Endothelial cell (in vitro differentiated cells): Measurements from ENCODE around the gene TLDC2. TPM values are rescaled to one million over a fixed set of nuclear protein-coding genes. Genes with fewer than 3 reads are reported as not detected.

Experiments used
- DNase-seq: peaks from one replicate; pipeline ENCODE4 v3.0.0; 2021; ENCODE audit warnings: low spot score
- H3K27ac Mint-ChIP-seq: one replicate; pipeline ENCODE4 v1.8.0; 2021; ENCODE audit warnings: mixed read lengths, inconsistent platforms; ENCODE audit not compliant: unreplicated experiment
- H3K27me3 Mint-ChIP-seq: one replicate; pipeline ENCODE4 v1.8.0; 2021; ENCODE audit warnings: mild to moderate bottlenecking, moderate library complexity, mixed read lengths, inconsistent platforms; ENCODE audit not compliant: unreplicated experiment
- H3K36me3 Mint-ChIP-seq: one replicate; pipeline ENCODE4 v1.8.0; 2021; ENCODE audit warnings: mild to moderate bottlenecking, low read depth, mixed read lengths, inconsistent platforms; ENCODE audit not compliant: unreplicated experiment
- H3K4me1 Mint-ChIP-seq: one replicate; pipeline ENCODE4 v1.8.0; 2021; ENCODE audit warnings: mild to moderate bottlenecking, mixed read lengths, inconsistent platforms; ENCODE audit not compliant: unreplicated experiment
- H3K4me3 Mint-ChIP-seq: one replicate; pipeline ENCODE4 v1.8.0; 2021; ENCODE audit warnings: mild to moderate bottlenecking, mixed read lengths, inconsistent platforms; ENCODE audit not compliant: unreplicated experiment
- H3K9me3 Mint-ChIP-seq: one replicate; pipeline ENCODE4 v1.8.0; 2021; ENCODE audit warnings: mixed read lengths, inconsistent platforms; ENCODE audit not compliant: unreplicated experiment
- total RNA-seq: library from RNA; stranded (reverse); fragmentation: NEBNext Ultra II Directional; extraction: Animal tissue kit (Norgen Biotek cat#: 25700); gene quantifications from one replicate; pipeline ENCODE4 v1.2.1, GENCODE V29; 2021; ENCODE audit not compliant: unreplicated experiment
- TF ChIP-seq, protein P1 (sequence below): fragments of 200-600 bp; sonication (generic); IDR thresholded peaks from one replicate; pipeline ENCODE4 v1.5.0; 2021; ENCODE audit warnings: antibody characterized with exemption; ENCODE audit not compliant: unreplicated experiment

The TLDC2 gene
- total RNA-seq, 1 donor from 2014 or later = not detected

DNA sequence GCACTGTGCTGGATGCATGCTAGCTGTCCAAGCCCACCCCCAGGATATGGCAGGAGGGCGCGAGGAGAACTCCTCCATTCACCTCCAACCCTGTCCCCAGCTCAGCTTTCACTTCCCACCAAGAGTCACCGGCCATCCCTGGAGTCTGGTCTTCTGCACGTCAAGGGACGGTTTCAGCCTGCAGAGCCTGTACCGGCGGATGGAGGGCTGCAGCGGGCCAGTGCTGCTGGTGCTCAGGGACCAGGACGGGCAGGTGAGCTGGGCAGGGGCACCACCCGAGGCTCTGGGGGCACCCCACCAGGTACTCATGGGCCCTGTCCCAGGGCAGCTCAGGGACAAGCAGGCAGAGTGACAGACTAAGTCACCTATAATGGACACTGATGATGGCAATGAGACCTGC lies 3.0 kb downstream of the TLDC2 start:
- Mint-ChIP-seq H3K4me1 (peaks cover 3% of the 10 kb centered on the region), H3K36me3 (peaks cover 3% of the 10 kb centered on the region), H3K4me3 (no peak overlapping the region), H3K27me3 (peaks cover 2% of the 10 kb centered on the region), H3K27ac (no peak overlapping the region), H3K9me3 (no peaks in the 10 kb centered on the region)
- DNase-seq = no peak
- TF ChIP-seq, protein P1, sequence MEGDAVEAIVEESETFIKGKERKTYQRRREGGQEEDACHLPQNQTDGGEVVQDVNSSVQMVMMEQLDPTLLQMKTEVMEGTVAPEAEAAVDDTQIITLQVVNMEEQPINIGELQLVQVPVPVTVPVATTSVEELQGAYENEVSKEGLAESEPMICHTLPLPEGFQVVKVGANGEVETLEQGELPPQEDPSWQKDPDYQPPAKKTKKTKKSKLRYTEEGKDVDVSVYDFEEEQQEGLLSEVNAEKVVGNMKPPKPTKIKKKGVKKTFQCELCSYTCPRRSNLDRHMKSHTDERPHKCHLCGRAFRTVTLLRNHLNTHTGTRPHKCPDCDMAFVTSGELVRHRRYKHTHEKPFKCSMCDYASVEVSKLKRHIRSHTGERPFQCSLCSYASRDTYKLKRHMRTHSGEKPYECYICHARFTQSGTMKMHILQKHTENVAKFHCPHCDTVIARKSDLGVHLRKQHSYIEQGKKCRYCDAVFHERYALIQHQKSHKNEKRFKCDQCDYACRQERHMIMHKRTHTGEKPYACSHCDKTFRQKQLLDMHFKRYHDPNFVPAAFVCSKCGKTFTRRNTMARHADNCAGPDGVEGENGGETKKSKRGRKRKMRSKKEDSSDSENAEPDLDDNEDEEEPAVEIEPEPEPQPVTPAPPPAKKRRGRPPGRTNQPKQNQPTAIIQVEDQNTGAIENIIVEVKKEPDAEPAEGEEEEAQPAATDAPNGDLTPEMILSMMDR = no peak

DNA sequence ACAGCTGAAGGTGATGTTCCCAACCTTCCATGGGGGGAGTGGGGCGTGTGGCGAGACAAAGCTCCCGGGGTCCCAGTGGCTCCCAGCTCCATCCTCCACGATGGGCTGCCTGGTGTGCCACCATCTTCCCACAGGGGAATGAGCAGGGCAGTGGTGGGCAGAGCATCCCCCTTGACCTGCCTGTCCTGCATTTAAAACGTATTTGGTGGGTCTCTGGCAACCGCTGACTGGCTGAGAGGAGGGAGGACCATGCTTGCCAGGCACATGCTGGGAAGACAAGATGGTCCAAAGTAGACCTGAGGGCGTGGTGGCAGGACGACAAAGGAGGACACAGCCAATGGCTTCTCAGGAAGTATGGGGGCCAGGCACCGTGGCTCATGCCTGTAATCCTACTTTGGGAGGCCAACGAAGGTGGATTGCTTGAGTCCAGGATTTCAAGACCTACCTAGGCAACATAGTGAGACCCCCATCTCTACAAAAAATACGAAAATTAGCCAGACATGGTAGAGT lies 4.9 kb downstream of the TLDC2 start:
- peaks cover under 1% of the 10 kb centered on the region for H3K4me1 Mint-ChIP-seq
- TF ChIP-seq, protein P1 = no peak
- H3K36me3 Mint-ChIP-seq = peaks cover 3% of the 10 kb centered on the region
- no peak overlapping the region for H3K4me3 Mint-ChIP-seq
- peaks cover 3% of the 10 kb centered on the region for H3K27me3 Mint-ChIP-seq
- no peak for DNase-seq
- no peaks in the 10 kb centered on the region for H3K9me3 Mint-ChIP-seq
- no peak overlapping the region for H3K27ac Mint-ChIP-seq

DNA sequence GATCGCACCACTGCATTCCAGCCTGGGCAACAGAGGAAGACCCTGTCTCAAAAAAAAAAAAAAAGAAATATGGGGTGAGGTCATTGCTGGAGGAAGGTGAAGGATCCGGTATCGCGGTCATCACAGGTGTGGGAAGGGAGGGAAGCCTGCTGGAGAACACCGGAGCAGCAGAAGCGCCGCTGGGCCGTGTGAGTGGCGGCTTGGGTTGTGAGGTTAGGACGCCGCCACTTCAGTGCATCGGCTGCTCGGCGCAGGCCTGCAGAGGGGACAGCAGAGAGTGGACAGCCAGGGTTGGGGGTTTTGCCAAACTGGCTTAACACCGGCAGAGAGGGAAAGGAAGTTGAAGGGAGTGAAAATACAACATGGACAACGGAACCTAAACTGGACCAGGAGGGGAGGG lies 5.4 kb downstream of the TLDC2 start:
- no peak for DNase-seq
- no peaks in the 10 kb centered on the region for H3K9me3 Mint-ChIP-seq
- peaks cover 3% of the 10 kb centered on the region for H3K36me3 Mint-ChIP-seq
- H3K27ac Mint-ChIP-seq = no peak overlapping the region
- peaks cover 4% of the 10 kb centered on the region for H3K27me3 Mint-ChIP-seq
- TF ChIP-seq, protein P1 = no peak
- no peaks in the 10 kb centered on the region for H3K4me1 Mint-ChIP-seq
- H3K4me3 Mint-ChIP-seq = no peak overlapping the region

DNA sequence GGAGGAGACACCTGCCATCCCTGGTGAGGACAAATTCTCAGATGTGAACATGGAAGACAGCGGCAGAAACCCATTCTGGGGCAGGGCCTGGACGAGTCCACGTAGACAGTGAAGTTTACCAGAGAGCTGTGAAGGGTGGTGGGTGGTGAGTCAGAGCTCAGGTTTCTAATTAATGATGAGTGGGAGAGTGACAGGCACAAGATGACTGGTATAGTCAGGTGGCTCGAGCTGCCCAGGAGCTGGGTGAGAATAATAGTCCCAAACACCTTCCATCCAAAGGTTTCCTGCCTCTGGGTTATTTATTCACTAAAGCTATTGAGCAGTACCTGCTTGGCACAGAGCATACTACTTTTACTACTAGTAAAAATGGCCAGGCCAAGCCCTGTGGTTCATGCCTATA lies 6.0 kb downstream of the TLDC2 start:
- Mint-ChIP-seq H3K4me3 (no peak overlapping the region), H3K27ac (no peak overlapping the region), H3K36me3 (peaks cover 3% of the 10 kb centered on the region), H3K4me1 (peaks cover 1% of the 10 kb centered on the region), H3K27me3 (peaks cover 4% of the 10 kb centered on the region), H3K9me3 (no peaks in the 10 kb centered on the region)
- no peak for DNase-seq
- TF ChIP-seq, protein P1 = no peak

DNA sequence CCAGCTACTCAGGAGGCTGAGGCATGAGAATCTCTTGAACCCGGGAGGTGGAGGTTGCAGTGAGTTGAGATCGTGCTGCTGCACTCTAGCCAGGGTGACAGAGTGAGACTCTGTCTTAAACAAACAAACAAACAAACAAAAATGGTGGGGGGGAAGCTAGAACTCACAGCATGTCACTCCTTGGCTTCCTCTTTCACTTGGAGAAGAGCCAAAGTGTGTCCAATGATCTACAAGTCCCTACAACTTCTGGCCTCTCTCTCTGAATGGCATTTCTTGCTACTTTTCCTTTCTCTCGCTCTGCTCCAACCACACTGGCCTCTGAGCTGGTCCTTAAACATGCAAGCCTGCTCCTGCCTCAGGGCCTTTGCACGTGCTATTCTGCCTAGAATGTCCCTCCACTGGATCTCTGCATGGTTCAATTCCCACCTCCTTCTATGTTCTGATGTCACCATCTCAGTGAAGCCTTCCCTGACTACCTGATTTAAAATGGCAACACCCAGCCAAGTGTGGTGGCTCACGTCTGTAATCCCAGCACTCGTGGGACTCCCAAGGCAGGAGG lies 8.1 kb downstream of the TLDC2 start:
- Mint-ChIP-seq H3K36me3 (peaks cover 3% of the 10 kb centered on the region), H3K27ac (no peak overlapping the region), H3K9me3 (no peaks in the 10 kb centered on the region), H3K4me1 (peaks cover 3% of the 10 kb centered on the region), H3K4me3 (no peak overlapping the region), H3K27me3 (peaks cover 4% of the 10 kb centered on the region)
- DNase-seq = no peak
- TF ChIP-seq, protein P1 = no peak
